Upper lobe of left lung (tissue), 4 donors: Measurements from ENCODE around the gene CHRNA10.

ENCODE experiments used
- EP300 ChIP-seq, 4 donors: sonication (generic); formaldehyde crosslinking; IDR thresholded peaks; one replicate each; pipeline ENCODE4 v1.5.1; 2017; ENCODE audit warnings: antibody characterized with exemption in 4 of 4, control low read depth in 2 of 4
- POLR2A ChIP-seq, 4 donors: fragments of 450-650 bp; IDR thresholded peaks; one replicate each; pipeline ENCODE4 v1.5.1; 2016 to 2017; ENCODE audit warnings: antibody characterized with exemption in 4 of 4, mild to moderate bottlenecking in 2 of 4
- POLR2AphosphoS5 ChIP-seq, 2 donors: sonication (generic); formaldehyde crosslinking; IDR thresholded peaks; one replicate each; pipeline ENCODE4 v1.5.1; 2017; ENCODE audit warnings: antibody characterized with exemption in 2 of 2
- TF ChIP-seq, protein P1 (sequence below), 6 experiments: fragments of 450-650 bp in 4 of 6; fragments of 200-600 bp in 2 of 6; sonication (generic) in 2 of 6; IDR thresholded peaks; one replicate each; pipeline ENCODE4 v1.5.1; 2016 to 2019; ENCODE audit warnings: antibody characterized with exemption in 6 of 6

DNA sequence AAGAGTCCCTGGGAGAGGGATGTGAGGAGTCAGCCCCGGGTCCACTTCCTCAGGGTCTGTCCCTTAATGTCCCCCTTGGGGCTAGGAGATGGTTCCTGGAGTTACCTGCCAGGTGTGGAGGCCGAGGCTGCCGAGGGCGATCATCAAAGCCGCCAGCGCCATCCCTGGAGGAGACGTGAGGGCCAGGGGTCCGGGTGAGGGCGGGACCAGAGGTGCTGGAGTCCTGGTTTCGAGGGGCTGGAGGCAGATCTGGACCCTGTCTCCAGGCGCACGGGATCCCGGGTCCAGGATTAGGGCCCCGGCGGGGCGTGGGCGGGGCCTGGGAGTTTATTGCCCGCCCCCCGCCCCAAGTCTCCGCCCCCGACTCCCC is 29.5 kb downstream of the CHRNA10 start, which contains the start of gene ART5:
- TF ChIP-seq, protein P1, sequence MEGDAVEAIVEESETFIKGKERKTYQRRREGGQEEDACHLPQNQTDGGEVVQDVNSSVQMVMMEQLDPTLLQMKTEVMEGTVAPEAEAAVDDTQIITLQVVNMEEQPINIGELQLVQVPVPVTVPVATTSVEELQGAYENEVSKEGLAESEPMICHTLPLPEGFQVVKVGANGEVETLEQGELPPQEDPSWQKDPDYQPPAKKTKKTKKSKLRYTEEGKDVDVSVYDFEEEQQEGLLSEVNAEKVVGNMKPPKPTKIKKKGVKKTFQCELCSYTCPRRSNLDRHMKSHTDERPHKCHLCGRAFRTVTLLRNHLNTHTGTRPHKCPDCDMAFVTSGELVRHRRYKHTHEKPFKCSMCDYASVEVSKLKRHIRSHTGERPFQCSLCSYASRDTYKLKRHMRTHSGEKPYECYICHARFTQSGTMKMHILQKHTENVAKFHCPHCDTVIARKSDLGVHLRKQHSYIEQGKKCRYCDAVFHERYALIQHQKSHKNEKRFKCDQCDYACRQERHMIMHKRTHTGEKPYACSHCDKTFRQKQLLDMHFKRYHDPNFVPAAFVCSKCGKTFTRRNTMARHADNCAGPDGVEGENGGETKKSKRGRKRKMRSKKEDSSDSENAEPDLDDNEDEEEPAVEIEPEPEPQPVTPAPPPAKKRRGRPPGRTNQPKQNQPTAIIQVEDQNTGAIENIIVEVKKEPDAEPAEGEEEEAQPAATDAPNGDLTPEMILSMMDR (IDR thresholded peaks at IDR 0.05), result no peak
- TF ChIP-seq EP300 (IDR thresholded peaks at IDR 0.05) (no peak), POLR2A (IDR thresholded peaks at IDR 0.05) (no peak), POLR2AphosphoS5 (IDR thresholded peaks at IDR 0.05) (no peak)
